Measurements from ENCODE around the gene MSANTD3.

Gene MSANTD3

GRCh38 chr9:100449420-100449819, 22.5 kb downstream of the MSANTD3 start:
- TF ChIP-seq CTCF (IDR thresholded peaks at IDR 0.05; ENCODE audit: borderline replicate concordance, insufficient read depth, low read depth, low read length): no peak
- H3K4me3 ChIP-seq (ENCODE audit: low read depth, low read length): no peak overlapping the region

- TF ChIP-seq CTCF (IDR thresholded peaks at IDR 0.05; ENCODE audit: borderline replicate concordance, insufficient read depth, low read depth, low read length): no peak
- no peak overlapping the region for H3K4me3 ChIP-seq (ENCODE audit: low read depth, low read length)
These were observed 26.0 kb downstream of the MSANTD3 start for GRCh38 chr9:100452894-100453293.

GRCh38 chr9:100455470-100455869, 28.5 kb downstream of the MSANTD3 start:
- no peak for TF ChIP-seq CTCF (IDR thresholded peaks at IDR 0.05; ENCODE audit: borderline replicate concordance, insufficient read depth, low read depth, low read length)
- H3K4me3 ChIP-seq (ENCODE audit: low read depth, low read length): no peak overlapping the region

- TF ChIP-seq CTCF (IDR thresholded peaks at IDR 0.05; ENCODE audit: borderline replicate concordance, insufficient read depth, low read depth, low read length): no peak
- H3K4me3 ChIP-seq (ENCODE audit: low read depth, low read length): no peak overlapping the region
These were observed 30.6 kb downstream of the MSANTD3 start for GRCh38 chr9:100457517-100457916.

DNA sequence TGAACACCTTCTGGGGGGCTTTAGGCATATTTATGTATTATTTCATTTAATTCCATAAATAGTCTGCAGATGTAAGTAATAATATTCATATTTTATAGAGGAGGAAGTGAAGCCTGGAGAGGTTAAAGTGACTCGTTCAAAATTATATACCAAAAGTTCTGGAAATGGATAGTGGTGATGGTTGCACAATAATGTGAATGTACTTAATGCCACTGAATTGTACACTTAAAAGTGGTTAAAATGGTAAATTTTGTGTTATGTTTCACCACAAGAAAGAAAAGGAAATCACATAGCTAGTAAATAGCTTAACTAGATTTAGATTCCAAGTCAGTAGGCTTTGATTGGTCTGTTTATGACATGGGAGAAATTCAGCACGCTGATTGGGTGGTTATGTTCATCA, 33.0 kb downstream of the MSANTD3 start:
- no peak for TF ChIP-seq CTCF (IDR thresholded peaks at IDR 0.05; ENCODE audit: borderline replicate concordance, insufficient read depth, low read depth, low read length)
- no peak overlapping the region for H3K4me3 ChIP-seq (ENCODE audit: low read depth, low read length)

DNA sequence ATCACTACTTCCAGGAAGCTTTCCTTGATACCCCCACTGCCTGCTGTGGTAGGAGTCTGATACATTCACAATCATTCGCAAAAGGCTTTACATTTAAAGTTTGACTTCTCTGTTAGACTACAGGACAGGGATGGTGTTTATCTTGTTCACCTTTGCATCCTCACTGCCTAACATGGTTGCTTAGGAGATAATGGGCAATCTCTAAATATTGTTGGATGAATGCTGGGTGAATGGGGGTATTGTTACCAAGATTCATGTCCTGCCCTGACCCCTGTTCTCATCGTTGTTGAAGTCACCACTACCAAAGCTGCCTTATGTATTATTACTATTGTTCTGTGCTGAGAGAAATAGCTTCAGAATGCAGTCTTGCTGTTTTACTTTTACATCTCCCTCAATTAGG, 38.3 kb downstream of the MSANTD3 start:
- TF ChIP-seq CTCF (IDR thresholded peaks at IDR 0.05; ENCODE audit: borderline replicate concordance, insufficient read depth, low read depth, low read length): no peak

DNA sequence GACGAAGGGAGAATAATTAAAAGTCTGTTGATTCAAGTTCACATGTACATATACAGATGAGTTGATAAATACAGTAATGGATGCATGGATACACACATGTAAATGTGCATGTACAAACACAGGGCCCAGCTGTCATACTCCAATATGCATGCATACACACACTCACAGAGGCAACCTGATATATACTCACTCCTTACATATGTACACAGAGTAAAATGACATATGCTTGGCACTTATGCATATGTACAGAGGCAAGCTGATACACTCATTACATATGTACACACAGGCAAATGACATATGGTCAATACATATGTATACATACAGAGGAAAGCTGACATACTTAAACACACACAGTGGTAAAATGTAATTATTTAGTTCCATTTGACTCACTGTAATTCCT, 38.8 kb downstream of the MSANTD3 start:
- TF ChIP-seq CTCF (IDR thresholded peaks at IDR 0.05; ENCODE audit: borderline replicate concordance, insufficient read depth, low read depth, low read length): no peak
- H3K4me3 ChIP-seq (ENCODE audit: low read depth, low read length): no peak overlapping the region

More for the DNA sequence above, 38.3 kb downstream of the MSANTD3 start:
- no peak overlapping the region for H3K4me3 ChIP-seq (ENCODE audit: low read depth, low read length)
